Right atrium auricular region (tissue), 2 donors: ENCODE measurements around the gene RABEP2. TPM values are rescaled to one million over a fixed set of nuclear protein-coding genes. Genes with fewer than 3 reads are reported as not detected.
"Not testable (repeated sequence)": the region's sequence is repeated elsewhere in the genome, so short reads cannot be mapped to it uniquely, and the experiment has no call there.

ENCODE experiments used
- DNase-seq: peaks from one replicate; pipeline ENCODE4 v3.0.0-alpha.2; 2019; ENCODE audit warnings: low spot score
- H3K27ac ChIP-seq, 2 donors: fragments of 200-600 bp; sonication (generic); 1 replicate in 1 of 2; 2 replicates in 1 of 2; pipeline ENCODE4 v1.5.1; 2016 to 2019
- H3K27me3 ChIP-seq, 2 donors: fragments of 200-600 bp; sonication (generic); one replicate each; pipeline versions ENCODE4 v1.5.1 to v1.6.0; 2017 to 2019
- H3K36me3 ChIP-seq: fragments of 200-600 bp; sonication (generic); one replicate; pipeline ENCODE4 v1.5.1; 2016
- H3K4me1 ChIP-seq, 2 donors: fragments of 200-600 bp; sonication (generic); one replicate each; pipeline versions ENCODE4 v1.5.1 to v1.6.0; 2017 to 2019
- H3K4me3 ChIP-seq, 2 donors: fragments of 200-600 bp; sonication (generic); 1 replicate in 1 of 2; 2 replicates in 1 of 2; pipeline ENCODE4 v1.5.1; 2017 to 2019; ENCODE audit warnings: mild to moderate bottlenecking in 1 of 2, moderate library complexity in 1 of 2
- H3K9me3 ChIP-seq, 2 donors: fragments of 200-600 bp; sonication (generic); one replicate each; pipeline ENCODE4 v1.5.1; 2019
- total RNA-seq, 2 donors: library from RNA; depleted of rRNA; stranded (reverse); fragments of >200 nt; gene quantifications; one replicate each; pipeline ENCODE4 v1.1.0, GENCODE V29; 2016
- TF ChIP-seq, protein P1 (sequence below), 2 donors: fragments of 200-600 bp; sonication (generic); IDR thresholded peaks; one replicate each; pipeline ENCODE4 v1.5.1; 2019; ENCODE audit warnings: antibody characterized with exemption in 2 of 2

The RABEP2 gene
- total RNA-seq, 2 donors from 2014 or later: 18.2 to 22.5 TPM

DNA sequence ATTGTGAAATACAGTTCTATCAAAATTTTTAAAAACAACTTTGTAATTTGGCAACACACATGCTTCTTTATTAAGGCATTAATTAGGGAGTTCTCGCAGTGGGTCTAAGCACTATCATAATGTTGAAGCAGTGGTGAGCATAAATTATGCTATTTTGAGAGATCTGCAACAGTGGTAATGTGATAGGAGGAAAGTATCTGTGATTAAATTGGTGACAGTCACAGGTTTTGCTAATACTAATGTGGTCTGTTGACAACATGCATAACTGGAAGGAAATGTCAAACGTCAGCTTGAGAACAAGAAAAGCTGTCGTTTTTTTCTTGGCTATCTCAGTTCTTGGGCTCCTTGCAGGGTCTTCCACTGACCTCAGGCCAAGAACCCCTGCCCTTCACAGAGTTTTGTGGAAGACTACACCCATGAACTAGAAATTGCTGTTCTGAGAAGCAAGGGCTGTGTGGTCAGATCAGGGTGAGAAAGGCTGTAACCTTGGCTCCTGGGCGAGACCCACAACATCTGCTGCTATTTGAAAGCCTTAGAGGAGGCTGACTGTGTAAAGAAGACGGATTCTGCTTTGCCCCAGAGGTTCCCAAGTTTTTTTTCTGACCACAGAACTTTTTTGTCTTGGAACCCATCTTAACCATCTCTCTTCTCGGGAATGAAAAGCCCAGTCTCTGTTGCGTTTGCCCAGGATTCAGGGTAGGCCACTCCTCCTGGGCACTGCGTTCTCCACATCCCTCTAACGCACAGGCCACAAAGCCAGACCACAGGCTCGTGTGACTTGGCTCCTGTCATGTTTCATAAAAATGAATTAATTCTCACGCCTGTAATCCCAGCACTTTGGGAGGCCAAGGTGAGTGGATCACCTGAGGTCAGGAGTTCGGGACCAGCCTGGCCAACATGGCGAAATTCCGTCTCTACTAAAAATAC is 32.8 kb downstream of the RABEP2 start:
- no peaks in the 10 kb centered on the region for H3K4me1 ChIP-seq
- no peaks in the 10 kb centered on the region for H3K27me3 ChIP-seq
- no peaks in the 10 kb centered on the region for H3K36me3 ChIP-seq
- H3K4me3 ChIP-seq: no peak overlapping the region
- TF ChIP-seq, protein P1, sequence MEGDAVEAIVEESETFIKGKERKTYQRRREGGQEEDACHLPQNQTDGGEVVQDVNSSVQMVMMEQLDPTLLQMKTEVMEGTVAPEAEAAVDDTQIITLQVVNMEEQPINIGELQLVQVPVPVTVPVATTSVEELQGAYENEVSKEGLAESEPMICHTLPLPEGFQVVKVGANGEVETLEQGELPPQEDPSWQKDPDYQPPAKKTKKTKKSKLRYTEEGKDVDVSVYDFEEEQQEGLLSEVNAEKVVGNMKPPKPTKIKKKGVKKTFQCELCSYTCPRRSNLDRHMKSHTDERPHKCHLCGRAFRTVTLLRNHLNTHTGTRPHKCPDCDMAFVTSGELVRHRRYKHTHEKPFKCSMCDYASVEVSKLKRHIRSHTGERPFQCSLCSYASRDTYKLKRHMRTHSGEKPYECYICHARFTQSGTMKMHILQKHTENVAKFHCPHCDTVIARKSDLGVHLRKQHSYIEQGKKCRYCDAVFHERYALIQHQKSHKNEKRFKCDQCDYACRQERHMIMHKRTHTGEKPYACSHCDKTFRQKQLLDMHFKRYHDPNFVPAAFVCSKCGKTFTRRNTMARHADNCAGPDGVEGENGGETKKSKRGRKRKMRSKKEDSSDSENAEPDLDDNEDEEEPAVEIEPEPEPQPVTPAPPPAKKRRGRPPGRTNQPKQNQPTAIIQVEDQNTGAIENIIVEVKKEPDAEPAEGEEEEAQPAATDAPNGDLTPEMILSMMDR (IDR thresholded peaks at IDR 0.05): no peak
- H3K9me3 ChIP-seq: no peaks in the 10 kb centered on the region
- H3K27ac ChIP-seq: no peak overlapping the region
- no peak for DNase-seq

DNA sequence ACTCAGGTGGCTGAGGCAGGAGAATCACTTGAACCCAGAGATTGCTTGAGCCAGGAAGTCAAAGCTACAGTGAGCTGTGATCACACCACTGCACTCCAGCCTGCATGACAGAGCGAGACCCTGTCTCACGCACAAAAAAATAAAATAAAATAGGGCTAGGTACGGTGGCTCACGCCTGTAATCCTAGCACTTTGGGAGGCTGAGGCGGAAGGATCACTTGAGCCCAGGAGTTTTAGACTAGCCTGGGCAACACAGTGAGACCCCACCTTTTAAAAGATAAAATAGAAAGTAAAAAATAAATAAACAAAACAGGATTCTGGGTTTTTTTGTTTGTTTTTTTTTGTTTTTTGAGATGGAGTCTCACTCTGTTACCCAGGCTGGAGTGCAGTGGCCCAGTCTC is 34.7 kb downstream of the RABEP2 start:
- not testable (repeated sequence) for H3K27me3 ChIP-seq, H3K36me3 ChIP-seq, DNase-seq, H3K9me3 ChIP-seq, H3K27ac ChIP-seq, H3K4me3 ChIP-seq, H3K4me1 ChIP-seq

DNA sequence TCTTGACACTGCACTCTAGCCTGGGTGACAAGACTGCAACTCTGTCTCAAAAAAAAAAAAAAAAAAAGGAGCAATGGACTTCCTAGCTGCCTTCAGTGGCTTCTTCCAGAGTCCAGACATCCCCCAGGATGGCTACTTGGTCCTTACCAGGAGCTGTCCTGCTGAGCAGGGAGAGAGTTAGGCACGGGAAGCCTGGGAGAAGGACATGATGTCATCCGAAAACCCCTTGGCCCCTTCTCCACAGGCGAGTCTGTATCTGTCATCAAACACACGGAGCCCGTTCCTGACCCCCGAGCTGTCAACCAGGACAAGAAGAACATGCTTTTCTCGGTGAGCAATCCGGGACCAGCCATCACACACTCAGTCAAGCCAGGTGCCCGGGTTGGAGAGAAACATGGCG is 38.1 kb downstream of the RABEP2 start:
- Histone ChIP-seq H3K36me3 (no peaks in the 10 kb centered on the region), H3K4me1 (no peaks in the 10 kb centered on the region), H3K9me3 (no peaks in the 10 kb centered on the region), H3K4me3 (no peak overlapping the region), H3K27ac (no peak overlapping the region), H3K27me3 (no peaks in the 10 kb centered on the region)
- no peak for DNase-seq
- TF ChIP-seq, protein P1 (IDR thresholded peaks at IDR 0.05): no peak

DNA sequence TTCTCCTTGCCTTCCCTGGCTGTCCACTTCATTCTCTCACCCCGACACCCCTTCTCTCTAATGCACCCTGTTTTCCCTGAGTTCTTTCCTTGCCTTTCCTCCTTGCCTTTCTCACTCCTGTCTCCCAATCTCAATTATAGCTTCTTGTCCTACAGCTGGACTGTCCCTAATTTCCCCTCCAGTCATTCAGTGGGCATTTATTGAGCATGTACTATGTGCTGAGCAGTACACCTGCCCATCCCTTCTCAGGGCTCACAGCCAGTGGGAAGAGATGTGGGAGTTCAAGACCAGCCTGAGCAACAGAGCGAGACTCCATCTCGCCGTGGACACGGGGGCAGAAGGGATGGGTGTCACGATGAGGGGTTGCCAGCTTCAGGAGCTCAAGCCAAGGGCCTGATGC is 41.0 kb downstream of the RABEP2 start:
- TF ChIP-seq, protein P1 (IDR thresholded peaks at IDR 0.05): no peak
- H3K4me3 ChIP-seq: no peak overlapping the region
- no peaks in the 10 kb centered on the region for H3K36me3 ChIP-seq
- no peaks in the 10 kb centered on the region for H3K9me3 ChIP-seq
- no peak overlapping the region for H3K27ac ChIP-seq
- DNase-seq: no peak
- peaks cover 0 to 12% of the 10 kb centered on the region in 2 donors for H3K4me1 ChIP-seq
- H3K27me3 ChIP-seq: no peaks in the 10 kb centered on the region

DNA sequence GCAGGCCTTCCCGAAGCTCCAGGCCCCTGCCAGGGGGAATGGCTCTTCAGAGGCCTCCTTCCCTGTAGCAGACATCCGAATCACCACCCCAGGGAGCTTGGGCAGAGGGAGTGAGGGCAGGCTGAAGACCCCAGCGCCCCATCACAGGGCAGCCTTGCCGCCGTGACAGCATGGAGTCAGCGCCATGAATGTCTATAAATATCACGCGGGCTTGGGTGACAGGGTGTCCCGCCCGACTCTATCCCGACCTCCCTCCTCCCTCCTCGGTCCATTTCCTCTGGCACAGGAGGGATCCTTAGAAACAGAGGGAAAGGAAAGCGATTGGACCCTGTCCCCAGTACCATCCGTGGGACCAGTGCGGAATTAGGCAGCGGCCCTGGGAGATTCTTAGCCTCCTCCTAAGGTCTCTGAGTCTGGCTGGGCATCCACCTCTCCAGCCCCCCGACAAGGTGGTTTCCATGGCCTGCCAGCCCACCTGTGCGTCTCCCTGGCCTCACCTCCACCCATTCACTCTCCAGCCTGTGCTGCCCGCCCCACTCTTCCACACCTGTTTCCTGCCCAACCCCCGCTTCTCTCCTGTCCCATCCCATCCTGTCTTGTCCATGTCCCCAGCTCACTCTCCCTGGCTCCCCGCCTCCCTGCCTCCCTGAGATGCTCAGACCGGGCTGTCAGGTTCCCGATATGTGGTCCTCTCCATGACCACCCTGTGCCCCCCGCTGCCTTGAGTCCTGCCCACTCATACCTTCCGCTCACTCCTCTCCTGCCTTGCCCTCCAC is 41.6 kb downstream of the RABEP2 start:
- Histone ChIP-seq H3K9me3 (no peaks in the 10 kb centered on the region), H3K27me3 (no peaks in the 10 kb centered on the region), H3K27ac (no peak overlapping the region), H3K4me1 (peaks cover 0 to 15% of the 10 kb centered on the region in 2 donors), H3K4me3 (no peak overlapping the region), H3K36me3 (no peaks in the 10 kb centered on the region)
- TF ChIP-seq, protein P1 (IDR thresholded peaks at IDR 0.05): no peak
- DNase-seq: no peak

DNA sequence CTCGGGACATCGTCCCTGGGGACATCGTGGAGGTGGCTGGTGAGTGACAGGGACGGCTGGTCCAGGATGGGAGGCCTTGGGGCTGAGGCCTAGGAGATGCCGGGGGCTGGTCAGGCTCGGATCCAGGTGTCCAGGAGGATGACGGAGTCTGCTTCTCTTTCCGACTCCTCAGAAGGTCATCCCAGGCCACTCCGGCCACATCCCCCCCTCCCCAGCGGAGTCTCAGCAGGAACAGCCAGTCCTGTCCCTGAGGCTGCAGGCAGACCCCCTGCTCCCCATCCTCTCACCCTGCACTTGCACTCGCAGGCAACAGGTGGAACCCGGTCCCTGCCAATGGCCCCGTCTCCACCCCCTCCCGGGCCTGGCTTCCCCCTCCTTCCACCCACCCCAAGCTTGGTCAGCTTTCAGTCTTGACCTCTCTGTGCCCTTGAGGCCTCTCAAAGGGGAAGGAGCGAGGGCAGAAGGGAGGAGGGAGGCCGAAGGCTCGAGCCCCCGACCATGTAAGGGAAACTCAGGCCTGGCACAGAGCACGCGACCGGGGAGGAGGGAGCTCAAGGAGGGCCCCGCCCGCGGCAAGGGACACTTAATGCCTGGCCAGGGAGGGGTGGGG is 42.4 kb downstream of the RABEP2 start:
- Histone ChIP-seq H3K4me3 (no peak overlapping the region), H3K36me3 (no peaks in the 10 kb centered on the region), H3K9me3 (no peaks in the 10 kb centered on the region), H3K27me3 (no peaks in the 10 kb centered on the region), H3K4me1 (peaks cover 0 to 15% of the 10 kb centered on the region in 2 donors), H3K27ac (no peak overlapping the region)
- DNase-seq: no peak
- TF ChIP-seq, protein P1 (IDR thresholded peaks at IDR 0.05): no peak

DNA sequence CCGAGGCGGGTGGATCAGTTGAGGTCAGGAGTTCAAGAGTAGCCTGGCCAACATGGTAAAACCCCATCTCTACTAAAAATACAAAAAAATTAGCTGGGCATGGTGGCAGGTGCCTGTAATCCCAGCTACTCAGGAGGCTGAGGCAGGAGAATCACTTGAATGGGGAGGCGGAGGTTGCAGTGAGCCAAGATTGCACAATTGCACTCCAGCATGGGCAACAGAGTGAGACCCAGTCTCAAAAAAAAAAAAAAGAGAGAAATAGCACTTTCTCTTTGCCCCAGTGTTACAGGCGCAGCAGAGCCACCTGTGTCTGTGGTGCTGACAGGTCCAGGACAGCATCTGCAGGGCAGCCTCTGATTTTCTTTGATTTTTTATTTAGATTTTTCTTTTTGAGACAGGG is 43.5 kb downstream of the RABEP2 start:
- H3K4me1 ChIP-seq: peaks cover 0 to 15% of the 10 kb centered on the region in 2 donors
- H3K9me3 ChIP-seq, H3K4me3 ChIP-seq, H3K36me3 ChIP-seq, H3K27ac ChIP-seq, H3K27me3 ChIP-seq, DNase-seq: not testable (repeated sequence)
